Cardiac muscle cell (in vitro differentiated cells and primary cell): ENCODE data around the gene ARHGAP26. TPM values are rescaled to one million over a fixed set of nuclear protein-coding genes. Genes with fewer than 3 reads are reported as not detected.

ENCODE experiments used
- DNase-seq, 2 donors: peaks; one replicate each; pipeline versions ENCODE4 v3.0.0 to v3.0.0-alpha.2; 2010 to 2017; ENCODE audit warnings: low read depth in 1 of 2, low spot score in 1 of 2
- H3K27ac ChIP-seq: fragments of 200-600 bp; sonication (generic); 2 replicates; pipeline ENCODE4 v1.5.1; 2016
- H3K27me3 ChIP-seq: fragments of 200-600 bp; sonication (generic); 2 replicates; pipeline ENCODE4 v1.6.0; 2016; ENCODE audit warnings: control low read depth
- H3K36me3 ChIP-seq: fragments of 200-600 bp; sonication (generic); 2 replicates; pipeline ENCODE4 v1.5.1; 2016; ENCODE audit warnings: control low read depth
- H3K4me1 ChIP-seq: fragments of 200-600 bp; sonication (generic); 2 replicates; pipeline ENCODE4 v1.8.1; 2017; ENCODE audit warnings: low read depth, mild to moderate bottlenecking, mixed run types
- H3K4me3 ChIP-seq: fragments of 200-600 bp; sonication (generic); 2 replicates; pipeline ENCODE4 v1.5.1; 2016; ENCODE audit warnings: mild to moderate bottlenecking
- H3K9me3 ChIP-seq: fragments of 200-600 bp; sonication (generic); 2 replicates; pipeline ENCODE4 v1.5.1; 2017; ENCODE audit warnings: low read depth, mild to moderate bottlenecking, control low read depth
- CTCF ChIP-seq: IDR thresholded peaks from 2 replicates; pipeline ENCODE4 v1.5.1; 2012; ENCODE audit warnings: low read depth, mild to moderate bottlenecking, low read length
- polyA plus RNA-seq: library from polyadenylated mRNA; unstranded; fragments of >200 nt; fragmentation: Nextera tagmentation; extraction: Ambion mirVana; gene quantifications from 2 replicates; pipeline ENCODE4 v1.2.1, GENCODE V29; 2016
- total RNA-seq: library from RNA; depleted of rRNA; stranded (reverse); fragments of >200 nt; gene quantifications from 2 replicates; pipeline ENCODE4 v1.2.3, GENCODE V29; 2016

ARHGAP26 gene
- total and polyA plus RNA-seq, 2 experiments from 2014 or later, result 12.7 to 16.2 TPM

- Histone ChIP-seq H3K36me3 (no peaks in the 10 kb centered on the region), H3K4me1 (peaks cover 34% of the 10 kb centered on the region), H3K27me3 (no peaks in the 10 kb centered on the region), H3K9me3 (no peaks in the 10 kb centered on the region), H3K27ac (no peak overlapping the region), H3K4me3 (no peak overlapping the region)
- TF ChIP-seq CTCF, result no peak
- DNase-seq, result no peak
Measured at GRCh38 chr5:142849880-142850279, 79.7 kb downstream of the ARHGAP26 start.

GRCh38 chr5:142851731-142852130 lies 81.6 kb downstream of the ARHGAP26 start:
- H3K9me3 ChIP-seq, result no peaks in the 10 kb centered on the region
- no peaks in the 10 kb centered on the region for H3K27me3 ChIP-seq
- peaks cover 16% of the 10 kb centered on the region for H3K4me1 ChIP-seq

GRCh38 chr5:142852416-142853198 lies 82.4 kb downstream of the ARHGAP26 start:
- no peak for TF ChIP-seq CTCF

More at GRCh38 chr5:142851731-142852130, 81.6 kb downstream of the ARHGAP26 start:
- TF ChIP-seq CTCF, result no peak
- no peak overlapping the region for H3K4me3 ChIP-seq
- no peak for DNase-seq
- no peak overlapping the region for H3K27ac ChIP-seq
- H3K36me3 ChIP-seq, result no peaks in the 10 kb centered on the region

GRCh38 chr5:142853682-142854081 lies 83.5 kb downstream of the ARHGAP26 start:
- Histone ChIP-seq H3K4me3 (no peak overlapping the region), H3K4me1 (peaks cover 12% of the 10 kb centered on the region), H3K27ac (no peak overlapping the region)

More at GRCh38 chr5:142852416-142853198, 82.4 kb downstream of the ARHGAP26 start:
- Histone ChIP-seq H3K27me3 (no peaks in the 10 kb centered on the region), H3K9me3 (no peaks in the 10 kb centered on the region), H3K27ac (no peak overlapping the region), H3K4me3 (no peak overlapping the region), H3K36me3 (no peaks in the 10 kb centered on the region), H3K4me1 (peaks cover 12% of the 10 kb centered on the region)
- DNase-seq, result no peak

GRCh38 chr5:142856269-142856782 lies 86.1 kb downstream of the ARHGAP26 start:
- H3K9me3 ChIP-seq, result no peaks in the 10 kb centered on the region
- peaks cover 12% of the 10 kb centered on the region for H3K4me1 ChIP-seq
- H3K27me3 ChIP-seq, result no peaks in the 10 kb centered on the region
- H3K36me3 ChIP-seq, result no peaks in the 10 kb centered on the region
- H3K4me3 ChIP-seq, result no peak overlapping the region
- H3K27ac ChIP-seq, result no peak overlapping the region
- TF ChIP-seq CTCF, result no peak
- no peak for DNase-seq

More at GRCh38 chr5:142853682-142854081, 83.5 kb downstream of the ARHGAP26 start:
- no peak for TF ChIP-seq CTCF
- DNase-seq, result no peak
- no peaks in the 10 kb centered on the region for H3K36me3 ChIP-seq
- H3K27me3 ChIP-seq, result no peaks in the 10 kb centered on the region
- H3K9me3 ChIP-seq, result no peaks in the 10 kb centered on the region
